KMS-11 (cell line): ENCODE results near the gene CORO7.
A peak's percentile ranks its signal among the peaks of the same experiment; 100 is the strongest.

Experiments
- H2AFZ ChIP-seq: fragments of 200-600 bp; sonication (generic); 2 replicates; pipeline ENCODE4 v1.6.1; 2016; ENCODE audit warnings: antibody characterized with exemption, mixed run types, low read depth
- H3K27ac ChIP-seq: fragments of 200-600 bp; sonication (generic); 2 replicates; pipeline ENCODE4 v1.6.1; 2016; ENCODE audit warnings: mild to moderate bottlenecking, mixed run types
- H3K27me3 ChIP-seq: fragments of 200-600 bp; sonication (generic); 2 replicates; pipeline ENCODE4 v1.6.1; 2017; ENCODE audit warnings: mild to moderate bottlenecking, low read depth, mixed run types, moderate library complexity; ENCODE audit not compliant: insufficient read depth
- H3K36me3 ChIP-seq: fragments of 200-600 bp; sonication (generic); 2 replicates; pipeline ENCODE4 v1.6.1; 2017; ENCODE audit warnings: mild to moderate bottlenecking, mixed run types; ENCODE audit not compliant: insufficient read depth
- H3K4me1 ChIP-seq: fragments of 200-600 bp; sonication (generic); 2 replicates; pipeline ENCODE4 v1.6.1; 2016; ENCODE audit warnings: mild to moderate bottlenecking, low read depth, mixed run types; ENCODE audit not compliant: poor library complexity, severe bottlenecking
- H3K4me2 ChIP-seq: fragments of 200-600 bp; sonication (generic); 2 replicates; pipeline ENCODE4 v1.7.0; 2016; ENCODE audit warnings: mild to moderate bottlenecking, mixed run types
- H3K4me3 ChIP-seq: fragments of 200-600 bp; sonication (generic); IDR thresholded peaks from 2 replicates; pipeline ENCODE4 v1.6.1; 2017; ENCODE audit warnings: low read depth, low read length, mixed read lengths; ENCODE audit not compliant: insufficient read depth
- H3K79me2 ChIP-seq: fragments of 200-600 bp; sonication (generic); 2 replicates; pipeline ENCODE4 v1.6.1; 2016; ENCODE audit warnings: low read depth, mixed run types; ENCODE audit not compliant: insufficient read depth
- H3K9ac ChIP-seq: fragments of 200-600 bp; sonication (generic); 2 replicates; pipeline ENCODE4 v1.6.1; 2016; ENCODE audit warnings: mild to moderate bottlenecking, mixed run types
- H4K20me1 ChIP-seq: fragments of 200-600 bp; sonication (generic); 2 replicates; pipeline ENCODE4 v1.6.1; 2016; ENCODE audit warnings: mild to moderate bottlenecking, mixed run types; ENCODE audit not compliant: insufficient read depth
- TF ChIP-seq, protein P1 (sequence below): fragments of 200-600 bp; sonication (generic); conservative IDR thresholded peaks from 2 replicates; pipeline ENCODE4 v1.6.1; 2017; ENCODE audit warnings: low read depth, mild to moderate bottlenecking, antibody characterized with exemption, low read length, moderate library complexity, mixed read lengths

CORO7 gene

DNA sequence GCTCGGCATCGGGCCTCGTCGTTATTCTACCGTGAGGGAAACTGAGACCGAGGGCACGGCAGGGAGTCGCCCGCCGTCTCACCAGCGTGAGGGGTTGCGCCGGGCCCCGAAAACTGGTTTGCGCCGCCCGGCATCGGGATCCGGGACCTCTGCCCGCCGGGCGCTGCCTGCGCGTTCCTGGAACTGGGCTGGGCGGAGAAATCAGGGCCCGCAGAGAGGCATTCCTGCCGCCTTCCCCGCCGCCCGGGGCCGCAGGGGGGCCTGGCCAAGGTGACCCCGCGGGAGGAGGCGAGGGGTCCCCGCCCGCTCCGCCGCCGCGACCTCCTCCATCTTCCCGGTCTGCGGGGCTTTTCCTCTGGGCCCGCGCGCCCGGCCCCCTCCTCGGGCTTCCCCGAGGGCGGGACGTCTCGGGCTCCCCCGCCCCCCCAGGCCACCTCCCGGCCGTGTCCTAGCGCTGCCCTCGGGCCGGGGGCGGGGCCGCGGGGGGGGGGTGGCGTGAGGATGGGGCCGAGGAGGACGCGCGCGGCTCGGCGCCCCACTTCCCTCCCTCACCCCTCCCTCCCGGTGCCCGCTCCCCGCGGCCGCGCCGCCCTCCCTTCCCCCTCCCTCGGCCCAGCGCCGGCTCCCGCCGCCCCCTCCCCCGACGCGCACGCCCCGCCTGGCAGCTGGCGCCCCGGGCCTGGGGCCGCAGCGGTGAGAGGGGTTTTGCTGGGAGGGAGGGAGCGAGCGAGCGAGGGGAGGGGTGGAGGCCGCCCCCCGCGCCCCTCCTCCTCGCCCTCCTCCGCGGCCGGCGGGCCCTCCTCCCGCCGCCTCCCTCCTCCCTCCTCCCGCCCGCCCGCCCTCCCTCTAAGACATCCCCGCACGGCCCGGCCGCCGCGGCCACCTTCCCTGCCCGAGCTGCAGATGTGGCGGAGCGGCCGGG lies 100.9 kb downstream of the CORO7 start, which contains the start of gene GLIS2:
Gene GLIS2, plus strand, starts transcription at position 882 of the 922 bp plus-strand sequence. CDS start 16,214 bp downstream, outside the sequence.
- Histone ChIP-seq H3K4me3 (no peak within 1 kb of the TSS), H3K4me2 (peak within 1 kb of the TSS; percentile 96), H3K27ac (peak within 1 kb of the TSS; percentile 30), H2AFZ (peak within 1 kb of the TSS; percentile 77), H3K27me3 (no peaks in the 10 kb centered on the region), H3K4me1 (peaks cover 39% of the 10 kb centered on the region), H3K79me2 (peaks cover 26% of the 10 kb centered on the region), H3K36me3 (no peaks in the 10 kb centered on the region), H3K9ac (peak within 1 kb of the TSS; percentile 65), H4K20me1 (no peaks in the 10 kb centered on the region)
- TF ChIP-seq, protein P1, sequence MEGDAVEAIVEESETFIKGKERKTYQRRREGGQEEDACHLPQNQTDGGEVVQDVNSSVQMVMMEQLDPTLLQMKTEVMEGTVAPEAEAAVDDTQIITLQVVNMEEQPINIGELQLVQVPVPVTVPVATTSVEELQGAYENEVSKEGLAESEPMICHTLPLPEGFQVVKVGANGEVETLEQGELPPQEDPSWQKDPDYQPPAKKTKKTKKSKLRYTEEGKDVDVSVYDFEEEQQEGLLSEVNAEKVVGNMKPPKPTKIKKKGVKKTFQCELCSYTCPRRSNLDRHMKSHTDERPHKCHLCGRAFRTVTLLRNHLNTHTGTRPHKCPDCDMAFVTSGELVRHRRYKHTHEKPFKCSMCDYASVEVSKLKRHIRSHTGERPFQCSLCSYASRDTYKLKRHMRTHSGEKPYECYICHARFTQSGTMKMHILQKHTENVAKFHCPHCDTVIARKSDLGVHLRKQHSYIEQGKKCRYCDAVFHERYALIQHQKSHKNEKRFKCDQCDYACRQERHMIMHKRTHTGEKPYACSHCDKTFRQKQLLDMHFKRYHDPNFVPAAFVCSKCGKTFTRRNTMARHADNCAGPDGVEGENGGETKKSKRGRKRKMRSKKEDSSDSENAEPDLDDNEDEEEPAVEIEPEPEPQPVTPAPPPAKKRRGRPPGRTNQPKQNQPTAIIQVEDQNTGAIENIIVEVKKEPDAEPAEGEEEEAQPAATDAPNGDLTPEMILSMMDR = no peak

DNA sequence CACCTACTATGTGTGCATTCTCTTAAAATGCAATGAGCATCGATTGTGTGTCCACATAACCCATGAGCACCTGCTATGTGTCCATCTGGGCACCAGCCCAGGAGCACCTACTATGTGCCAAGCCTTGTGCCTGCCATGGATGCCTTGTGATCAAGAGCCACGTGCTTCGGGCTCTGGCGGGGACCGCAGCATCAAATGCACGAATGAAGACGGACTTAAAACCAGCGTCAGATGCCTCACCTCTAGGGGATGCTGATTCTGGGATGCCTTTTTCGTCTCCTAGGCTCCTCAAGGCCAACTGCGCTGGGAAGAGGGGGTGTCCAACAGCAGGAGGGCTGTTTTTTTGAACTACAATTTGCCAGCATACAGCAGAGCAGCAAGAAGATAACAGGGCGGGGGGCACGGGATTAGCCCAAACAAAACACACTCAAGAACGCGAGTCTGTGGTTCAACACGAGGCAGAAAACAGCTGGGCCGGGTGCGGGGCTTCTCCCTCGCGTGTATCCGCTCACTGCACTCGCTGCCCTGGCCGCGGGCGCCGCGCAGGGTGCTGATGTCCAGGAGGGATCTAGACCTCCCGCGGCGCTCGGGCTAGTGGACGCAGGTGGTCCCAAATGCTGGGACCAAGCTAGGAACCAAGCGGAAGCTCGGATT lies 101.7 kb downstream of the CORO7 start:
- Histone ChIP-seq H3K4me2 (peak overlapping the region; percentile 88), H3K36me3 (no peaks in the 10 kb centered on the region), H3K27ac (peak overlapping the region; percentile 30; the same call in 1 of the 2 replicates), H3K27me3 (no peaks in the 10 kb centered on the region), H2AFZ (peak overlapping the region; percentile 77), H3K4me1 (peaks cover 38% of the 10 kb centered on the region), H4K20me1 (no peaks in the 10 kb centered on the region), H3K9ac (peak overlapping the region; percentile 65), H3K4me3 (no peak overlapping the region), H3K79me2 (peaks cover 25% of the 10 kb centered on the region)
- TF ChIP-seq, protein P1 = peak; percentile 10; the same call in 1 of the 2 replicates

DNA sequence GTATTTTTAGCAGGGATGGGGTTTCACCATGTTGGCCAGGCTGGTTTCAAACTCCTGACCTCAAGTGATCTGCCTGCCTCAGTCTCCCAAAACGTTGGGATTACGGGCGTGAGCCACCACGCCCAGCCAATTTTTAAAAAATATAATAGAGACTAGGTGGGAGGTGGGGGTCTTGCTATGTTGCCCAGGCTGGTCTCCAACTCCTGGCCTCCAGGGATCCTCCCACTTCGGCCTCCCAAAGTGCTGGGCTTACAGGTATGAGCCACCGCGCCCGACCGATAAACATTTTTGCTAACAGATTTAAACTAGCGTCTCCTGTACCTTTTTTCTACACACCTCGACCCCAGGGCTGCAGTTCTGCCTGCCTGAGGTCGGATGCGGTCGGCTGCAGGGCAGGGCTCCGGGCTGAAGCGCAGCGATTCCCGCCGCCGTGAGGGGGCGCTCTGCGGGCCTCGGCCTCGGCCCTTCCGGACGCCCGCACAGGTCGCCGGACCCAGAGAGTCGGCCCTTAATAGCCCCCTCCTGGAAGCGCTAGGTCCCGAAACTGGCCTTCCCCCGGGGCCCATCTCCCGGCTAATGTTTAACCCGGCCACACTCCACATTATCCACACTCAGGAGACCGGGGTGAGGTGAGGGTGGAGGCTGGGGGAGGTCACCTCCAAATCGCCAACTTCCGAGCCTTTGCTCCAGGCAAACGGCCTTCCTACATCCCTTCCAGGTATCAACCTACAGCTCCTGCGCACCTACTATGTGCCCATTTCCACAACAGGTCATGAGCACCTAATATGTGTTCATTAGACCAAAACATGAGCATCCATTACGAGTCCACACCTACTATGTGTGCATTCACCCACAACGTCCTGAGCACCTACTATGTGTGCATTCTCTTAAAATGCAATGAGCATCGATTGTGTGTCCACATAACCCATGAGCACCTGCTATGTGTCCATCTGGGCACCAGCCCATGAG lies 102.5 kb downstream of the CORO7 start:
- H4K20me1 ChIP-seq = no peaks in the 10 kb centered on the region
- no peaks in the 10 kb centered on the region for H3K36me3 ChIP-seq
- H3K4me2 ChIP-seq = peak overlapping the region; percentile 88; the same call in 1 of the 2 replicates
- no peak overlapping the region for H3K27ac ChIP-seq
- no peak overlapping the region for H3K9ac ChIP-seq
- peaks cover 38% of the 10 kb centered on the region for H3K4me1 ChIP-seq
- TF ChIP-seq, protein P1 = 0 out of 2 replicates have a peak, but pooled peaks have one; percentile 9
- H3K4me3 ChIP-seq = no peak overlapping the region
- peaks cover 16% of the 10 kb centered on the region for H3K79me2 ChIP-seq
- no peaks in the 10 kb centered on the region for H3K27me3 ChIP-seq
- H2AFZ ChIP-seq = peak overlapping the region; percentile 77; the same call in 1 of the 2 replicates
